ENCODE data around the gene OR56A4. TPM values are rescaled to one million over a fixed set of nuclear protein-coding genes. Genes with fewer than 3 reads are reported as not detected.

The OR56A4 gene
- total and polyA plus RNA-seq, 2 of the 13 experiments (the other 11 are each of a cell fraction or from before 2014, with no cell fraction given) = not detected

- no peaks in the 10 kb centered on the region for H3K27me3 ChIP-seq (ENCODE audit: control insufficient read depth in 1 of 2, insufficient read depth in 2 of 2, low read length in 2 of 2)
- H3K4me1 ChIP-seq (ENCODE audit: insufficient read depth, low read length) = no peaks in the 10 kb centered on the region
- no peak for TF ChIP-seq PRPF4 (IDR thresholded peaks at IDR 0.05; ENCODE audit: low read depth, low read length, poor library complexity, severe bottlenecking)
- TF ChIP-seq ZNF329 (CRISPR knock-in tag; IDR thresholded peaks at IDR 0.05; ENCODE audit: low read depth) = no peak
- TF ChIP-seq CERS6 (CRISPR knock-in tag; IDR thresholded peaks at IDR 0.05) = no peak
- no peak for TF ChIP-seq ZNF225 (CRISPR knock-in tag; IDR thresholded peaks at IDR 0.05)
- TF ChIP-seq, protein P1, sequence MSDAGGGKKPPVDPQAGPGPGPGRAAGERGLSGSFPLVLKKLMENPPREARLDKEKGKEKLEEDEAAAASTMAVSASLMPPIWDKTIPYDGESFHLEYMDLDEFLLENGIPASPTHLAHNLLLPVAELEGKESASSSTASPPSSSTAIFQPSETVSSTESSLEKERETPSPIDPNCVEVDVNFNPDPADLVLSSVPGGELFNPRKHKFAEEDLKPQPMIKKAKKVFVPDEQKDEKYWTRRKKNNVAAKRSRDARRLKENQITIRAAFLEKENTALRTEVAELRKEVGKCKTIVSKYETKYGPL (CRISPR knock-in tag; IDR thresholded peaks at IDR 0.05) = no peak
- TF ChIP-seq, protein P2, sequence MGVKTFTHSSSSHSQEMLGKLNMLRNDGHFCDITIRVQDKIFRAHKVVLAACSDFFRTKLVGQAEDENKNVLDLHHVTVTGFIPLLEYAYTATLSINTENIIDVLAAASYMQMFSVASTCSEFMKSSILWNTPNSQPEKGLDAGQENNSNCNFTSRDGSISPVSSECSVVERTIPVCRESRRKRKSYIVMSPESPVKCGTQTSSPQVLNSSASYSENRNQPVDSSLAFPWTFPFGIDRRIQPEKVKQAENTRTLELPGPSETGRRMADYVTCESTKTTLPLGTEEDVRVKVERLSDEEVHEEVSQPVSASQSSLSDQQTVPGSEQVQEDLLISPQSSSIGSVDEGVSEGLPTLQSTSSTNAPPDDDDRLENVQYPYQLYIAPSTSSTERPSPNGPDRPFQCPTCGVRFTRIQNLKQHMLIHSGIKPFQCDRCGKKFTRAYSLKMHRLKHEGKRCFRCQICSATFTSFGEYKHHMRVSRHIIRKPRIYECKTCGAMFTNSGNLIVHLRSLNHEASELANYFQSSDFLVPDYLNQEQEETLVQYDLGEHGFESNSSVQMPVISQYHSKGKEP (CRISPR knock-in tag; IDR thresholded peaks at IDR 0.05) = no peak
- TF ChIP-seq ZNF724P (CRISPR knock-in tag; IDR thresholded peaks at IDR 0.05; ENCODE audit: borderline replicate concordance) = no peak
- no peak for TF ChIP-seq ZNF768 (CRISPR knock-in tag; IDR thresholded peaks at IDR 0.05)
- no peak for FAIRE-seq
- POLR2A ChIA-PET = no interaction called here
- H3K79me2 ChIP-seq (ENCODE audit: insufficient read depth, low read length) = no peaks in the 10 kb centered on the region
- DNase-seq (ENCODE audit: low spot score) = no peak
- in situ Hi-C loops (cut with HindIII; ENCODE audit: extremely low pct_ligation_motif_present, low pct_unique_long_range_greater_than_20kb) = no loop called here
- CTCF ChIA-PET (ENCODE audit: low intra/inter-chr PET ratio, low total read pairs) = no interaction called here
- no peak overlapping the region for H3K9ac ChIP-seq (ENCODE audit: insufficient read depth, low read depth, low read length)
- 26% methylated on average over 3 of the region's 3 CpGs for whole genome bisulfite sequencing (ENCODE audit: low lambda C conversion rate)
- no TSS peak for BruUV-seq (replicated peaks)
- no peak overlapping the region for H3K4me2 ChIP-seq (ENCODE audit: low read depth, low read length)
- no peaks in the 10 kb centered on the region for H4K20me1 ChIP-seq (ENCODE audit: insufficient read depth, low read length)
- intact Hi-C loops (cut with micrococcal nuclease; ENCODE audit: unreplicated experiment) = no loop called here
- ATAC-seq = no peak
- no peak overlapping the region for H3K27ac ChIP-seq (ENCODE audit: extremely low read length, insufficient read depth, low read length)
- H2AFZ ChIP-seq (ENCODE audit: low read length) = no peak overlapping the region
- H3K36me3 ChIP-seq (replicated peaks in 1 of 2; ENCODE audit: control insufficient read depth in 1 of 2, insufficient read depth in 2 of 2, low read length in 2 of 2) = no peaks in the 10 kb centered on the region
- peaks cover 8% of the 10 kb centered on the region for H3K9me3 ChIP-seq (ENCODE audit: low read length)
- H3K4me3 ChIP-seq (replicated peaks in 1 of 3; ENCODE audit: insufficient read depth in 1 of 3, low read depth in 2 of 3, low read length in 3 of 3) = no peak overlapping the region
Observed at GRCh38 chr11:5955586-5955985, 51.2 kb downstream of the OR56A4 start.

Small RNAs within 50 kb of the gene (small RNA-seq; reads per million reads assigned to genes)
- gene RNA5SP329 (ENCODE audit: insufficient read depth in 2 of 3, insufficient read length in 3 of 3, low read depth in 2 of 3, low replicate concordance in 1 of 3) = 0 reads per million in 3 experiments

Other genes with a start within 250 kb of the OR56A4 start
- gene OR52N5, start 223.6 kb downstream of the OR56A4 start, total RNA-seq (2016; rRNA removed; fragmentation: Illumina TruSeq; extraction: Trizol) = not detected in 2 replicates
- gene OR52N5, start 223.6 kb downstream of the OR56A4 start, polyA plus RNA-seq (2011; rRNA removed) = not detected in 2 replicates
- not detected in 2 replicates for gene OR52N1, start 215.7 kb downstream of the OR56A4 start, total RNA-seq (2016; rRNA removed; fragmentation: Illumina TruSeq; extraction: Trizol)
- not detected in 2 replicates for gene OR52N1, start 215.7 kb downstream of the OR56A4 start, polyA plus RNA-seq (2011; rRNA removed)
- not detected in 2 replicates for gene OR52N2, start 198.0 kb downstream of the OR56A4 start, total RNA-seq (2016; rRNA removed; fragmentation: Illumina TruSeq; extraction: Trizol)
- 0.14 TPM in 1 of 2 replicates, not detected in the other for gene OR52N2, start 198.0 kb downstream of the OR56A4 start, polyA plus RNA-seq (2011; rRNA removed)
- gene OR52E6, start 165.0 kb downstream of the OR56A4 start, total RNA-seq (2016; rRNA removed; fragmentation: Illumina TruSeq; extraction: Trizol) = not detected in 2 replicates
- not detected in 2 replicates for gene OR52E6, start 165.0 kb downstream of the OR56A4 start, polyA plus RNA-seq (2011; rRNA removed)
- gene OR52E8, start 149.3 kb downstream of the OR56A4 start, total RNA-seq (2016; rRNA removed; fragmentation: Illumina TruSeq; extraction: Trizol) = not detected in 2 replicates
- not detected in 2 replicates for gene OR52E8, start 149.3 kb downstream of the OR56A4 start, polyA plus RNA-seq (2011; rRNA removed)
- not detected in 2 replicates for gene OR52E4, start 126.3 kb downstream of the OR56A4 start, total RNA-seq (2016; rRNA removed; fragmentation: Illumina TruSeq; extraction: Trizol)
- gene OR52E4, start 126.3 kb downstream of the OR56A4 start, polyA plus RNA-seq (2011; rRNA removed) = not detected in 2 replicates
- gene OR52E5, start 113.7 kb downstream of the OR56A4 start, total RNA-seq (2016; rRNA removed; fragmentation: Illumina TruSeq; extraction: Trizol) = not detected in 2 replicates
- gene OR52E5, start 113.7 kb downstream of the OR56A4 start, polyA plus RNA-seq (2011; rRNA removed) = not detected in 2 replicates
- not detected in 2 replicates for gene OR56A3, start 64.7 kb downstream of the OR56A4 start, total RNA-seq (2016; rRNA removed; fragmentation: Illumina TruSeq; extraction: Trizol)
- not detected in 2 replicates for gene OR56A3, start 64.7 kb downstream of the OR56A4 start, polyA plus RNA-seq (2011; rRNA removed)
- gene OR56A5, start 38.5 kb downstream of the OR56A4 start, total RNA-seq (2016; rRNA removed; fragmentation: Illumina TruSeq; extraction: Trizol) = not detected in 2 replicates
- gene OR56A5, start 38.5 kb downstream of the OR56A4 start, polyA plus RNA-seq (2011; rRNA removed) = not detected in 2 replicates
- gene OR52L1, start 20.0 kb downstream of the OR56A4 start, total RNA-seq (2016; rRNA removed; fragmentation: Illumina TruSeq; extraction: Trizol) = not detected in 2 replicates
- gene OR52L1, start 20.0 kb downstream of the OR56A4 start, polyA plus RNA-seq (2011; rRNA removed) = not detected in 2 replicates
- not detected in 2 replicates for gene OR56A1, start 23.8 kb upstream of the OR56A4 start, total RNA-seq (2016; rRNA removed; fragmentation: Illumina TruSeq; extraction: Trizol)
- gene OR56A1, start 23.8 kb upstream of the OR56A4 start, polyA plus RNA-seq (2011; rRNA removed) = not detected in 2 replicates
- gene OR56B4, start 100.7 kb upstream of the OR56A4 start, total RNA-seq (2016; rRNA removed; fragmentation: Illumina TruSeq; extraction: Trizol) = not detected in 2 replicates
- gene OR56B4, start 100.7 kb upstream of the OR56A4 start, polyA plus RNA-seq (2011; rRNA removed) = not detected in 2 replicates
- not detected in 2 replicates for gene OR52B2, start 163.4 kb upstream of the OR56A4 start, total RNA-seq (2016; rRNA removed; fragmentation: Illumina TruSeq; extraction: Trizol)
- gene OR52B2, start 163.4 kb upstream of the OR56A4 start, polyA plus RNA-seq (2011; rRNA removed) = not detected in 2 replicates
- not detected in 2 replicates for gene OR52W1, start 192.3 kb upstream of the OR56A4 start, total RNA-seq (2016; rRNA removed; fragmentation: Illumina TruSeq; extraction: Trizol)
- not detected in 2 replicates for gene OR52W1, start 192.3 kb upstream of the OR56A4 start, polyA plus RNA-seq (2011; rRNA removed)
- not detected in 2 replicates for gene C11orf42, start 198.6 kb upstream of the OR56A4 start, total RNA-seq (2016; rRNA removed; fragmentation: Illumina TruSeq; extraction: Trizol)
- not detected in 2 replicates for gene C11orf42, start 198.6 kb upstream of the OR56A4 start, polyA plus RNA-seq (2011; rRNA removed)
- 10.8 and 14.1 TPM in 2 replicates for gene FHIP1B, start 227.7 kb upstream of the OR56A4 start, total RNA-seq (2016; rRNA removed; fragmentation: Illumina TruSeq; extraction: Trizol)
- gene FHIP1B, start 227.7 kb upstream of the OR56A4 start, polyA plus RNA-seq (2011; rRNA removed) = 18.6 and 19.8 TPM in 2 replicates
- not detected in 2 replicates for gene CNGA4, start 232.1 kb upstream of the OR56A4 start, total RNA-seq (2016; rRNA removed; fragmentation: Illumina TruSeq; extraction: Trizol)
- 0.03 and 0.07 TPM in 2 replicates for gene CNGA4, start 232.1 kb upstream of the OR56A4 start, polyA plus RNA-seq (2011; rRNA removed)